NCI-H146 treated with DMSO at 0.1 percent for 48 hours (cell line): ENCODE data around the gene ERG28.
A peak's percentile ranks its signal among the peaks of the same experiment; 100 is the strongest.

Source experiments
- DNase-seq: peaks from one replicate; lab custom pipeline; 2025; ENCODE audit not compliant: unreplicated experiment; lab: John Stamatoyannopoulos, UW

ERG28 gene

DNA sequence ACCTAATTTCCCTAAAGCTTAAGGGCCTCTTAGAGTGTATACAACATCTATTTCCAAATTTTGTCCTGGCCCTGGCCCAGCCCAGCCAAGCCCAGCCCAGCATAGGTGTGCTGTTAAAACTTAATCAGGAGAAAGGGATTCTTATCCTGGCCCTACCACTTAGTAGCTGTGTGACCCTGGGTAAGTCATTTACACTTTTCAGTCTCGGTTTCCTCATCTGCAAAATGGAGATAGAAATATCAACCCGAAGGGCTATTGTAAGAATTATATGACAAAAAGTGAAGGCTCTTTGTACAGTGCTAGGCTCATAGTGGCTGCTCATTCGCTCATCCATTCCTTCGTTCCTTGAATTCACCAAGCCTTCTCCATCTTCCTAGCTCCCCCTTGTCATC is 442 bp downstream of the ERG28 start:
- no peak for DNase-seq

DNA sequence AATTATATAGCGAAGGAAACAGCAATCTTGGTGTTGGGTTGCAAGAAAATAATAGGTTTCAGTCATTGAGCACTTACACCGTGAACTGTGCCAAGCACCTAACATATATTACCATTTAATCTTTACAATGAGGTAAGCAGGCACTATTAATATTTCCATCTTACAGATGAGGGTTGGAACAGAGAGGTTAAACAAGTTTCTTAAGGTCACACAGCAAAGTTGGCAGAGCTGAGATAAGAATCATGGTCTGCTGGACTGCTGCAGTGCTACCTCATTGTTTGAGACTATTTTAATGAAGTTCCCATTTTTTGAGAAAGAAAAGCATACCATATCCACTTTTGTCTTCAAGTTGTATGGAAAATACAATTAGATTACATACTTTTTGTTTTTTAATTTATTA is 1.7 kb downstream of the ERG28 start:
- no peak for DNase-seq

DNA sequence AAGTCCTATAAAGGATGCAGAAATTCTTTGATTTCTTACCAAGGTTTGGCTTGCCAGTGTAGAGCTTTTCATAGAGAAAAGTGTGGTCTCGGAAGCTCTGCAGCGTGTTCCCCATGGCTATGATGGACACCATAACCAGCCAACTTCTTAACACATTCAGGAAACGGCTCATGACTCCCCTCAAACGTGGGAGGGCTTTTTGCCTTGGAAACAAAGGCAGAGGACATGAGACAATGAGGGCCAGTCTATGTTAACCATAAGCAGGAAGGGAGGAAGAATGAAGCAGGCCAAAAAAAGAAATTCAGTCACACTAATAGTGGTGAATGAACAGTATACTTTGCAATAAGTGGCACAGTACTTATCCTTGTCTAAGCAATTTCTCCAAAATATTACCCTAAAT is 3.3 kb downstream of the ERG28 start:
- no peak for DNase-seq

DNA sequence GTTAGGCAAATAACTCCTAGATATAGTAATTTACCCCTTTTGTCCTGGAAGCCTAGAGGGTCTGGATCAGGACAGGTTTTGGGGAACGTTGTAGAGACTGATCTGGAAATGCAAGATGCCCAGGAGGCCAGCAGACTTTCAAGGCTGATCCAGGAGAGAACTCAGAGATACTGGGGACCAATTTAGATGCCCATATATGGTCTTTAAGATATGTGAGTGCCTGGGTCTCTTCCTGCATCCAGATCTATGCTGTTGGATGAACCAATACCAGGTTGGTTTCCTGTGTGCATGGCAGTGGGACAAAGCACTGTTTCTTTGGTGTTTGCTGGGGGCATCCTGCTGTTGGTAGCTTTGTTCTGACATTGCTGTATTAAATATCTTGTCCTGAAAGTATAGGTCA is 5.4 kb downstream of the ERG28 start:
- no peak for DNase-seq

DNA sequence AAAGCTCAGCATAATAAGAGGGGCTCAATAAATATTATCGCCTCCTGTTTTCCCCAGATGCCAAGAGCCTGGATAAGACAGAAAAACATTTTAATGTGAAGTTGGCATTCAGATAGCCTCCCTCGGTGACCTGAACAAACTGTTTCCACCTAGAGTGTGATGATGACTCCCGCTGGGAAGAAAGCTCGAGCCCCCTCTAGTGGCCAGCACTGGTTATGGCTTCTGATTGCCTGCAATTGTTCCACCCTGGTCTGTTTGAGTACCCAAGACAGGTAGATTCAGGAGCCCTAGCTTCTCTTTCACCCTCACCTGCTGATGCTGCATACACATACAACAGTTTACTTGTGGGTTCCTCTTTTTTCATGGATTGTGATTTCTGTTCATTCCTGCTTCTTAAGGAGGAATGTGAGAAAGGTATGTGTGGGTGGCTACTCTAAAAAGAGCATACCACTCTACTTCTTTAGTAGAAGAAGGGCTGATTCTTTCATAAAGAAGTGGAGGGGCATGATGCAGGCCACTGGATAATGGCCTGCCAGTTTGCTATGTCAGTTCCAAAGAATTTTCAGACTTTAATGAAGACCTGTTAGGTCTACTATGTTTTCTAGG is 6.4 kb downstream of the ERG28 start:
- peak; percentile 7 for DNase-seq

DNA sequence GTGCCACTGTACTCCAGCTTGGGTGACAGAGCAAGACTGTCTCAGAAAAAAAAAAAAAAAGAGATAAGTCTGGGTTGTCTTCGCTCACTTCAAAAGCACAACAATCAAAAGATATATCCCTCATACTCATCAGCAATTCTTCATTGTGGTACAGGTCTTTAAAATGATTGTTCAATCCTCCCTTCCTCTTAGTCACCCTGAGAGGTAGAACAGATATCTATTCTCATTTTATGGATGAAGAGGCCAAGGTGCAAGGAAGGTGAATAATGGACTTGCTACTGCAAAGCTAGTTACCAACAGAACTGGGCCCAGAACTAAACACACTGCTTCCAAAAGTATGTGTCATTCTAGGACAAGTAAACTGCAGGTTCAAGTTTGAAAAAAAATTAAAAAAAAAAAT is 7.1 kb downstream of the ERG28 start:
- DNase-seq, result no peak

DNA sequence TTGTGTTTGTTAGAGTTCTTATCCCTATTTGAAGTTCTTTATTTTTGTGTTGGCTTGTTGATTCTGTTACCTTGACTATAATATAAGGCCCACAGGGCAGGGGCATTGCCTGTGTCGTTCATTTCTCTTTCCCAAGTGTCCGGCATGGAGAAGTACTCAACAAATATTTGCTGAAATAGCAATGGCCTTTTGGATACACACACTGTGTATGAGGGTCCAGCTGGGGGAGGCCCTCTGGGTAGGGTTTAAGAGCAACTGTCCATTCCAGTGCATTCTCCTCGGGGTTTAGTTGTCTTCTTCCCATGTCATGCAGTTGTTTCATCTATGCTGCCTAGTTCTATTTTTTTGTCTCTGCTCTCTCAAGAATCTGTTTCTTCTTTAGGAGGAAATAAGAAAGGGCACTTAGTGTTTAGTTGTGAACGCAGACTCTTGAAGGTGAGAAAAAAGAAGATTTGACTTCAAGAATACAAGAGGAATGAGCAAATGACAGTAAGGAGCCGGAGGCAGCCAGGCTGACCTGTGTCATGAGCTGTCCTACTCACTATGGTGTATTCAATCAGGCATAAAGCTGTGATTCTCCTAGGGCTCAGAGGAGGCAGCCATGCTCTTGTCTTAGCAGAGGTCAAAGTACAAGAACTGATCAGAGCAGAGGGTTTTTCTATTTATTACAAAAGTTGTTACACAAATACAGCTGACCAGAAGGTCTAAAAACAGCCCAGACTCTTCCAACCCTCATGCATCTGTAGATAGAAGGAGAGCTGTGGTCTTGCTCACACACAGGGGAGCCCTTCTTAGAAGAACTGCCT is 10.2 kb downstream of the ERG28 start:
- no peak for DNase-seq

DNA sequence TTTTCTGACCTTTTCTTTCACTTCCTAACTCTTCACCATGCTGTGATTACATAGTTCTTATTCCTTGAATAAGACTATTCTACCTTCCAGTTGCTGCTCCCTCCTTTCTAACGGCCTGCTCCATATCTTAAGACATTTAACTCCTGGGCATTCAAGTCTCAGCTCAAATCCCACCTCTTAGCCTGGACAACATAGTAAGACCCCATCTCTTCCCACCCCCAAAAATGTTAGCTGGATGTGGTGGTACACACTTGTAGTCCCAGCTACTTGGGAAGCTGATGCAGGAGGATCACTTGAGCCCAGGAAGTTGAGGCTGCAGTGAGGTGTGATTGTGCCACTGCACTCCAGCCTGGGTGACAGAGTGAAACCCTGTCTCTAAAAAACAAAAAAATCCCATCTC is 10.9 kb downstream of the ERG28 start:
- DNase-seq, result no peak

DNA sequence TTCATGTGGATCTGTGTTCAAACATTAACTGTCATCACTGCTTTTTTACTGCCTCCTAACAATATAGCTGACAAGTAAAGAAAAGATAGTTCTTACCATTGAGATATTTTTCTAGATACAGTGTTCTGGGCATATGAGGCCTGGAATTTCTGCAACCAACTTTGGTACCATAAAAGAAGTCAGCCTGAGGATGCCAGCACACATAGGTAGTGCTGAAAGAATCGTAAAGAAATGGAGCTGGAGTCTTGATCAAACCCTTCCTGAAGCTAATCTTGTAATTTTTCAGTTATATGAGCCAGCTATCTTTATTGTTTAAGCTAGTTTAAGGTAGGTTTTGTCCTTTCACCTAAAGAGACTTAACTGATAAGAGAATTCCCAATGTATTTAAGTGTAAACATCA is 11.3 kb downstream of the ERG28 start:
- DNase-seq, result no peak

DNA sequence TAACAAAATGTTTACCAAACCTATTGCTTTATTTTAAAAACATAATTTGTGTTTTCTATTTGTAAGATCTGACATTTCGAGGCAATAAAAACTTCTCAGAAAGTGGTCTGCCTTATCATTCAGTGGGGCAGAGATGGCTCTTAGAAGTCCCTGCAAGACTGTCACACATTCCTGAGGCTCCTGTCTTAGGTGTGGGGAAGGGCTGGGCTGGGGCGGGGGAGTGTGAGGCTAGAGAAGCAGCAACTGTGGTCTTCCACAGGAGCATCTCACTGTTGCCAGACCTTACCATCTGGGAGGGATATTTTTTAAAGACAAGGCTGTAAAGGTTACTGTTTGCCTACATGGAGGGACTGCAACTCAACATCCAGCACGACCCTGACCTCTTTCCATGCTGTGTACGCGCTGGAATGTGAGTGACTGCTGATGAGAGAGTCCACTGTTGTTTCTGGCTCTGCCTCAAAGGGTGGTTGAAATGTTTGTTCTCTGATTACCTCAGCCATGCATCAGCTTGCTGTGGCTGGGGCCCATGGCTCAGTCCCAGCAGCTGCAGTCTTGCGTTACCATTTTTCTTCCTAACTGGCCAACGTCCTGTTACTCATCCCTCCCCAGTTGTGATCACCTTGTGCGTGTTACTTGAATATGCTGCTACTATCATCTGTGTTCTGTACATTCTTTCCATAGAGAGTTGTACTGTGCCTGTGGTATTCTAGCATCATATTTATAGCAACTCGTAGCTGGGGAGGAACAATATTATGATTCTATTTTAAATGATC is 12.4 kb downstream of the ERG28 start:
- no peak for DNase-seq

DNA sequence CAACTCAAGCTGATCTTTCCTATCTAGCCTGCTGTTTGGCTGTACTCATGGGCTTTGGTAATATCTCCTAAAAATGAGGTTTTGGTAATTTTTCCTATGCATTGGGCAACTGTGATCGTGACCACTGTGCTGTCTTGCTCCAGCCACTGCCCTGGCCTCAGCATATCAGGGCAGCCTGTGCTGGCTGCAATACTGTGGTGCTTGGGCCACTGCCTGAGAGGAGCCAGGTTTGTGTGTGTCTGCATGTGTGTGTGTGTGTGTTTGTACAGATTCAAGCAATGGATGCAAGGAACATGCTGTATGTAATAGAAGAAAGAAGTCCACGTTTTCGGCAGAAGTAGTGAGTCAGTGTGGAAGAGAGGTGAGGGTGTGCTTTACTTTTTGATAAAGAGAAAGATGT is 13.0 kb downstream of the ERG28 start:
- DNase-seq, result no peak

DNA sequence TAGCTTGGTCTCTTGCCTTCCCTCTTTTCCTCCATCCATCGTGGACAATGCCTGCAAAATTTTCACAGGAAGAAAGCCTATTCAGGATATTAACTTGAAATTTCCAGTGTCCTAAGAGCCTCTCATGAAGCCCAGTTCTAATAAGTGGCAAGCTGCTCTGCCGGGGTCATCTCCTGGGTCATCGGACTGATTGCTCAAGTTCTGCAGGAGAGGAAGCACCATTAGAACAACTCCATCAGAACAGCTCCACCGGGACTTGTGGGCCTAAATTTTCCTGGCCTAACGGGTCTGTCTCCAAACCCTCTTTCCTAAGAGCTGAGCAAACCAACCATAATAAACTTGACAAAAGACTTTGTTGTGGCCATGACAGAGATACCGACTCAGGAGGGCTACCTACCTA is 13.9 kb downstream of the ERG28 start:
- DNase-seq, result no peak

DNA sequence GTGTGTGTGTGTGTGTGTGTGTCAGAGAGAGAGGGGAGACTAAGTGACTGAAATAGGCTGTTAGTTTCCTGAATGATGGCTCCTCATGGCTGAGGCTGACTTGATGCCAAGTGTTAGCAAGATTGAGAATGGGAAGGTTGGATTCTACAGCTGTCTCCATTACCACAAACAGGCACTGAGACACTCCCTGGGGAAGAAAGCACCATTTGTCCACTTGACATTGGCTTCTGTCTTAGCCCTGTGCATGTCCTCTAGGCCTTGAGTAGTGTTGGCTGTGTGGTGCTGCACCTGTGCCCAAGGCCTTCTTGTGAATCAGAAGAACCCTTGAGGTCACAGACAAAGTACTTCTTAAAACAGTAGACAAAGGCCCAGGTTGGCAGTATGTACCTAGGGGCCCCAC is 15.6 kb downstream of the ERG28 start:
- no peak for DNase-seq

DNA sequence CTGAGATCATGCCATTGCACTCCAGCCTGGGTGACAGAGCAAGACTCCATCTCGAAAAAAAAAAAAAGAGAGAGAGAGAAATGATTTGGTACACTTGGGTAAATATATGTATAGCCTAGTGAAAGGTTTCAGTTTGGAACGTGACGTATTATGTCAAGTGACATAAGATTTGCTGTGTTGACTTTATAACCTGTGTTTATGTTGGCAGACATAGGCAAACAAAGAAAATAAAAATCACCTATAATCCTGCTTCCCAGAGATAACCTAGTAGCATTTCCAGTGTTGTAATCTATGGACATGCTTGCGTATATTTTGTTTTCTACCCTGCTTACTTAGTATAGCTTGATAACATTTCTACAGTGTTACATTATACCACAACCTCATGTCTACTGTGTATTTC is 16.7 kb downstream of the ERG28 start:
- no peak for DNase-seq

DNA sequence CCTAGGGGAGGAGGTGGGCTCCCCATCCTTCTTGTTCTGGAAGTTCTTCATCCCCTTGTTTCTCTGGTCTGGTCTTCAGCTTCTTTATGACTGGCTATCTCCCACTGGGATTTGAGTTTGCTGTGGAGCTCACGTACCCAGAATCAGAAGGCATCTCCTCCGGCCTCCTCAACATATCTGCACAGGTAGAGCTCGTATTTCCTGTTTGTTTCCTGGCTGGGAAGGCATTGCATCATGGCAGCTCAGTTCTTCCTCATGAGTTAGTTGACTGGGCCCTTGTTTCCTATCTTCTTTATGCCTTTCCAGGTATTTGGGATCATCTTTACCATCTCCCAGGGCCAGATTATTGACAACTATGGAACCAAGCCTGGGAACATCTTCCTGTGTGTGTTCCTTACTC is 19.8 kb downstream of the ERG28 start:
- no peak for DNase-seq

DNA sequence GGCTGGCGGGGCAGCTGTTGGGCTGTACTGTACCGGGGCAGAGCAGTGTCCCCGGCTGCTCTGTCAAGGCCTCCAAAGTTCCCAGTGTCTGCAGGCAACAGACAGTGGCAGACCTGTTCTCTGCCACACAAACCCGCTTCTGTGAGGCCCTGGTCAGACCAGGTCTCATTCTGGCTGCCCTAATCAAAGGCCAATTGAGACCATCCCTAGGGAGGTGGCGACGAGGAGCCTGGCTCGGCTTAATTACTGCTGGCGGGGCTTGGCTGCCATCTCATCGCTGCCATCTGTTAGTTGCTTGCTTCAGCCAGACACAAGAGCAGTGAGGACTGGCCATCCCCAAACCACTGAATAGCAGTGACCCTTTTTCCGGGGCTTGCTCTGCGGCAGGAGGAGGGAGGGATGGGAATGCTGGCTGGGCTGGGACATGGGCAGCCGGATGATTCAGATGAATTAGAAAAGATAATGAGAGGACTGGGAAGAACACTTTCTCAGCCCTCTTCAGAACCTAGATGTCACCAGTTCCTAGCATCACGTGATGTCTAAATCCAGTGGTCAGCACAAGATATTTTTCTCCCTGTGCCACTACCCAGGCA is 24.5 kb downstream of the ERG28 start:
- no peak for DNase-seq

DNA sequence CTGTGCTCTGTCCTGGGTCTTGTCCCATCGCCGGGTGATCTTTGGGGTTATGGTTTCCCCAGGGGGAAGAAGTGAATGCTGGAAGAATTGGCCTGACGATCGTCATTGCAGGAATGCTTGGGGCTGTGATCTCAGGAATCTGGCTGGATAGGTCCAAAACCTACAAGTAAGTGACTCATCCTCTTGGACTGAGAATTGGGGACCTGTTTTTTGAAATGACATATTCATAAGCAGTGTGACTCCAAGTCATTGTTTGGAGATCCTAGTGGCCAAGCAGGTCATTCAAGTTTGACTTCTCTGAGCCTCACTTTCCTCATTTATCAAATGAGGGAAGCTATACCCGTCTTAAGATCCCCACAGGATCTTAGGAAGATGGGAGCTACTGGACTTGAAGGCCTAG is 25.8 kb downstream of the ERG28 start:
- no peak for DNase-seq

DNA sequence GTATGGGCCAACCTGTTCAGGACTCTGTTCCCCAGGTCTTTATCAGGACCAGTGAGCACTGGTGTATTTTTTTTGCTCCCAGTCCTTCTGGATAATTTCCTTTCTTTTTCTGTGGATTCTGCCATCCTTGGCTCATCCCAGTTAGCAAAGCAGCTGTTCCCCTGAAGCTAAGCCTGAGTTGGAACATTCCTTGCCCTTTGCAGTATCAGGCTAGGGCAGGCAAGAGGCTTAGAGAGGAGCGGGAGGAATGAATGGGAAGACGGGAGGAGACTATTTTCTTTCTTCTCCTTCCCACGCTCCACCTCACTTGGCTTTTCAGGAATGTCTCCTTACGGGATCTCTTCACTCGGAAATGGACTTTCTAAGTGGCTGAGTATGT is 29.2 kb downstream of the ERG28 start:
- no peak for DNase-seq

DNA sequence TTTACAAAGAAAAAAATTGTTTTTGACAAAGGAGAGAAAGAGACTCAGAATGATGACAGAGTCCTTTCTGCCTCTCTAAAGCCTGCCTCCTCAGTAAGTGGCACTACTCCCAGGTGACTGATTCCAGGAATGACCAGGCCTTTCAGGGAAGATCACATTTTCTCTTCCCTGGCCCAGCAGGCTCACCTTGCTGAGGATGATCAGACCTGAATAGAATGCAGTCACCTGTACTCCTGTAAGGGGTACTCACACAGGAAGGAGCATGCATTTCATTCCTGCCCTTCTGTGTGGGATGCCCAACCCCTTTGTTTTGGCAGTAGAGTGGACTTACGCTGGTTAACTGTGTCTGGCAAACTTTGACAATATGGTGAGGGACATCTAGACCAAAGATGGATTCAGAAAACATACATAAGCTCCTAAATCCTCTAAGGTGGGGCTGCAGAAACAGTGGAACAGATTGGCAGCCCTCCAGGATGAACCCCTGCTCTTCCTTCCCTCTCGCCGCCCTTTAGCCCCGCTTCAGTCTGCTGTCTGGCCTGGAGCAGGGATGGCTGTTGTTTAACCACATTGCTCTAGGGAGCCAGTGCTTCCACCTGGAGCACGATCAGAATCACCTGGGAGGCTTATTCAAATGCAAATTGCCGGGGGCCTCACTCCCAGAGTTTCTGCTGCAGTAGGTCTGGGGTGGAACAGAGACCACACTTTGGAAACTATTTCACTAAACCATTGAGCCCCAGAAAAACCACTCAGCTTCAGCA is 29.8 kb downstream of the ERG28 start:
- peak; percentile 1 for DNase-seq

DNA sequence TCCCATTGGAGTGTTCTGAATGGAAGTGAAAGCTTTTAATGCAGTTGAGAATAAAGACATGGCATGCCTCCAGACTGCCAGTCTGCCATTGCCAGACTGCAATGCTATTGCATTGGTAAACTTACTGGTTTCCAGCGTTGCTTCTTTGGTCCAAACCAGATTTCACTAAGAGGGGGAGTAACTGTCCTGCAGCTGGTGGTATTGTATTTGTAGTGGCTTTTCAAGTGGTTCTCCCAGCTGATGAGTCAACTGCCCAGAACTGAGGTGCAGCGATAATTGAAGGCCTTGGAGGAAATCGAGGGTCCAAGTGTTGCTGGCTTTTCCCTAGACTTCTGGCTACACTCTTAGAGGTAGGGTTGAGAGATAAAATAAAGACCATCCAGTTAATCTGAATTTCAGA is 31.9 kb downstream of the ERG28 start:
- DNase-seq, result no peak

DNA sequence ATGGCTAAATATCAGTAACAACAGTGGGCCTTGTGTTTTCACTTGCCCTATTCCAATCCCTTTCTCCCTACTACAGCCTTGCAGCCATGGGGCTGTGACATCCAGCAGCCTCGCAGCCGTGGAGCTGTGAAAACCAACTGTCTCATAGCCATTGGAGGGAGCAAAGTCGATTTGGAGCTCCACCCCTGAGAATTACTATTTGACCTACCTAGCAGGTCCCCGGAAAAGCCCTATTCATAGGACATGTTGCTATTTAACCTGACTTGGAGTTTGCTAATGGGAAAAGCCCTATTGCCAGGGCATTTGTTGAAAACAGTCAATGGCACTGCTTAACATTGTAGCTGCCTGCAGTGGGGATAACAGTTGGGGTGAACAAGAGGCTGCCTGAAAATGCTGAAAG is 33.3 kb downstream of the ERG28 start:
- DNase-seq, result no peak
